Measurements from ENCODE around the gene PLB1. TPM values are rescaled to one million over a fixed set of nuclear protein-coding genes. Genes with fewer than 3 reads are reported as not detected.

Gene PLB1
- total and polyA plus RNA-seq, 9 of the 15 experiments (the other 6 are each of a cell fraction or from before 2014, with no cell fraction given): 0.01 to 0.09 (median 0.07) TPM; not detected in 2

DNA sequence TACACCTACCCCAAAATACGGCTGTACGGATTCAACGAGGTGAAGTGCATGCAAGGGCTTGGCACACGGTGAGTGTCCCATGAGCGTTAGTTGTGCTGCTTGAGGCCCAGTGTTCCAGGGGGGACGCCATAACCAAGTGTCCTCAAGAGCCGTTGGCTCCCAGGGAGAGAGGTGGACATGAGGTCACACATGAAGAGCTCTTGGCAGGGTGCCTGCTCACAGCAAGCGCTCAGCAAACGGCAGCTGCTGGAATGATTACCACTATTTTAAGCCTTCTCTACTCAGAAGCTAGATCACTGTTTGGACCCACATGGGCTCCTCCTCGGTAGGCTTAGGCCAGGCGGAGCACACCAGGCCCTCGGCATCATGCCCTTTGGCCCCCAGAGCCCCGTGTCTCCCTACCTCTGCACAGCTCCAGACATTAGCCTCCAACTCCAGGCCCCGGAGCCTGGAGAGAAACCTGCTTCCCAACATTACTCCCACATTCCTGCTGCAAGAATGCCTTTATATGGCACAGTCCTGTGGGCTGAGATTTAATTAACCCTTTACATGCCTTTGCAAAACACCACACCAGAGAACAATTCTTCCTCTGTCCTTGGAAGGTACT is 187.3 kb downstream of the PLB1 start (continued):
- no peak for TF ChIP-seq TAF15 (IDR thresholded peaks at IDR 0.05; ENCODE audit: low read depth, low read length)
- no peak for TF ChIP-seq NR2C1 (IDR thresholded peaks at IDR 0.05)
- TF ChIP-seq NR2C1 (tag; IDR thresholded peaks at IDR 0.05): peak; percentile 62
- TF ChIP-seq EHMT2 (IDR thresholded peaks at IDR 0.05): peak; percentile 63; the same call in 1 of the 2 replicates
- TF ChIP-seq JUND (IDR thresholded peaks at IDR 0.05; ENCODE audit: borderline replicate concordance, low read depth, low read length): peak; percentile 76
- TF ChIP-seq JUND (tag; IDR thresholded peaks at IDR 0.05; ENCODE audit: borderline replicate concordance, low read depth, low read length): peak; percentile 87; the same call in 2 of the 3 replicates
- no peak for TF ChIP-seq JUNB (CRISPR knock-in tag; conservative IDR thresholded peaks at IDR 0.05)
- no peak for TF ChIP-seq MECOM (CRISPR knock-in tag; IDR thresholded peaks at IDR 0.05)
- TF ChIP-seq TEAD1 (CRISPR knock-in tag; IDR thresholded peaks at IDR 0.05): 0 out of 4 replicates have a peak, but pooled peaks of 1 of the 2 experiments have one; percentile 24
- TF ChIP-seq ERF (CRISPR knock-in tag; IDR thresholded peaks at IDR 0.05): no peak
- peak; percentile 67 for TF ChIP-seq MYC (IDR thresholded peaks at IDR 0.05; ENCODE audit: low read depth, low read length)
- no peak for TF ChIP-seq MYC (CRISPR knock-in tag; IDR thresholded peaks at IDR 0.05; ENCODE audit: borderline replicate concordance, low read depth)
- no peak for TF ChIP-seq POLR2G (IDR thresholded peaks at IDR 0.05; ENCODE audit: low read depth, low read length)
- TF ChIP-seq SAFB2 (IDR thresholded peaks at IDR 0.05; ENCODE audit: borderline replicate concordance, low read depth, low read length, severe bottlenecking): no peak
- TF ChIP-seq, protein P1, sequence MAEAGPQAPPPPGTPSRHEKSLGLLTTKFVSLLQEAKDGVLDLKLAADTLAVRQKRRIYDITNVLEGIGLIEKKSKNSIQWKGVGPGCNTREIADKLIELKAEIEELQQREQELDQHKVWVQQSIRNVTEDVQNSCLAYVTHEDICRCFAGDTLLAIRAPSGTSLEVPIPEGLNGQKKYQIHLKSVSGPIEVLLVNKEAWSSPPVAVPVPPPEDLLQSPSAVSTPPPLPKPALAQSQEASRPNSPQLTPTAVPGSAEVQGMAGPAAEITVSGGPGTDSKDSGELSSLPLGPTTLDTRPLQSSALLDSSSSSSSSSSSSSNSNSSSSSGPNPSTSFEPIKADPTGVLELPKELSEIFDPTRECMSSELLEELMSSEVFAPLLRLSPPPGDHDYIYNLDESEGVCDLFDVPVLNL (CRISPR knock-in tag; IDR thresholded peaks at IDR 0.05; ENCODE audit: low read depth): 0 out of 2 replicates have a peak, but pooled peaks have one; percentile 30
- TF ChIP-seq, protein P2, sequence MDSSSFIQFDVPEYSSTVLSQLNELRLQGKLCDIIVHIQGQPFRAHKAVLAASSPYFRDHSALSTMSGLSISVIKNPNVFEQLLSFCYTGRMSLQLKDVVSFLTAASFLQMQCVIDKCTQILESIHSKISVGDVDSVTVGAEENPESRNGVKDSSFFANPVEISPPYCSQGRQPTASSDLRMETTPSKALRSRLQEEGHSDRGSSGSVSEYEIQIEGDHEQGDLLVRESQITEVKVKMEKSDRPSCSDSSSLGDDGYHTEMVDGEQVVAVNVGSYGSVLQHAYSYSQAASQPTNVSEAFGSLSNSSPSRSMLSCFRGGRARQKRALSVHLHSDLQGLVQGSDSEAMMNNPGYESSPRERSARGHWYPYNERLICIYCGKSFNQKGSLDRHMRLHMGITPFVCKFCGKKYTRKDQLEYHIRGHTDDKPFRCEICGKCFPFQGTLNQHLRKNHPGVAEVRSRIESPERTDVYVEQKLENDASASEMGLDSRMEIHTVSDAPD (CRISPR knock-in tag; IDR thresholded peaks at IDR 0.05): no peak
- no peak for TF ChIP-seq FOXP1 (CRISPR knock-in tag; IDR thresholded peaks at IDR 0.05)
- TF ChIP-seq BDP1 (IDR thresholded peaks at IDR 0.05; ENCODE audit: insufficient read depth, insufficient read length): no peak
- TF ChIP-seq LEF1 (IDR thresholded peaks at IDR 0.05): no peak

All from K562 (cell line).